ENCODE measurements around the gene RNGTT. TPM values are rescaled to one million over a fixed set of nuclear protein-coding genes. Genes with fewer than 3 reads are reported as not detected.
"Not testable (repeated sequence)": the region's sequence is repeated elsewhere in the genome, so short reads cannot be mapped to it uniquely, and the experiment has no call there.

The RNGTT gene
- total RNA-seq, 4 donors from 2014 or later, result 12.2 to 17.5 (median 14.6) TPM

- no peak overlapping the region for H3K27ac ChIP-seq
- H3K9me3 ChIP-seq, result no peaks in the 10 kb centered on the region
- WGBS, 2 donors (ENCODE audit: low coverage in 1 of 2), result 11 to 13% methylated on average over 1 of the region's 4 CpGs
- ATAC-seq, result no peak
- peak in 3 of 4 experiments; percentile 11 to 52 (median 43) for TF ChIP-seq CTCF (IDR thresholded peaks at IDR 0.05)
- TF ChIP-seq POLR2AphosphoS5 (IDR thresholded peaks at IDR 0.05), result no peak
- no peaks in the 10 kb centered on the region for H3K27me3 ChIP-seq
- H3K4me1 ChIP-seq, result peaks cover 0 to 15% (median 5%) of the 10 kb centered on the region in 3 donors
- no peak overlapping the region for H3K4me3 ChIP-seq
- no peaks in the 10 kb centered on the region for H3K36me3 ChIP-seq
Measured at GRCh38 chr6:88983532-88983931, 20.1 kb upstream of the RNGTT start.

GRCh38 chr6:88983129-88983528, 19.7 kb upstream of the RNGTT start:
- not testable (repeated sequence) for H3K27ac ChIP-seq, H3K27me3 ChIP-seq, H3K4me3 ChIP-seq, H3K36me3 ChIP-seq, H3K9me3 ChIP-seq, ATAC-seq
- WGBS, 2 donors (ENCODE audit: low coverage in 1 of 2), result 100% methylated on average over 1 of the region's 2 CpGs; no CpG with 5 or more reads in 1 of the 2 donors
- peaks cover 0 to 15% (median 5%) of the 10 kb centered on the region in 3 donors for H3K4me1 ChIP-seq

- WGBS, 2 donors (ENCODE audit: low coverage in 1 of 2), result 0 to 5% methylated on average over 2 of the region's 2 CpGs
- TF ChIP-seq CTCF (IDR thresholded peaks at IDR 0.05) (peak; percentile 62 to 86 (median 80)), POLR2A (IDR thresholded peaks at IDR 0.05) (no peak), POLR2AphosphoS5 (IDR thresholded peaks at IDR 0.05) (peak; percentile 65)
- ATAC-seq, result peak; percentile 95
- H3K27me3 ChIP-seq, result no peaks in the 10 kb centered on the region
- no peak overlapping the region for H3K4me3 ChIP-seq
- H3K36me3 ChIP-seq, result no peaks in the 10 kb centered on the region
- H3K9me3 ChIP-seq, result no peaks in the 10 kb centered on the region
- no peak overlapping the region for H3K27ac ChIP-seq
- H3K4me1 ChIP-seq, result peaks cover 0 to 15% (median 5%) of the 10 kb centered on the region in 3 donors
Measured at GRCh38 chr6:88982720-88983119, 19.3 kb upstream of the RNGTT start.

- Histone ChIP-seq H3K36me3 (no peaks in the 10 kb centered on the region), H3K4me1 (no peaks in the 10 kb centered on the region), H3K4me3 (no peak overlapping the region), H3K27me3 (no peaks in the 10 kb centered on the region), H3K9me3 (no peaks in the 10 kb centered on the region), H3K27ac (no peak overlapping the region)
- no peak for TF ChIP-seq EP300 (IDR thresholded peaks at IDR 0.05)
- no peak for TF ChIP-seq CTCF (IDR thresholded peaks at IDR 0.05)
- TF ChIP-seq POLR2A (IDR thresholded peaks at IDR 0.05), result no peak
- no peak for TF ChIP-seq POLR2AphosphoS5 (IDR thresholded peaks at IDR 0.05)
- ATAC-seq, result no peak
- 0 to 53% methylated on average over 1 to 2 of the region's 3 CpGs for WGBS, 2 donors (ENCODE audit: low coverage in 1 of 2)
Measured at GRCh38 chr6:88975369-88975768, 12.0 kb upstream of the RNGTT start.

- Histone ChIP-seq H3K4me3 (no peak overlapping the region), H3K9me3 (no peaks in the 10 kb centered on the region), H3K27me3 (no peaks in the 10 kb centered on the region), H3K36me3 (no peaks in the 10 kb centered on the region), H3K27ac (no peak overlapping the region), H3K4me1 (no peaks in the 10 kb centered on the region)
- WGBS, 2 donors (ENCODE audit: low coverage in 1 of 2), result 40 to 100% methylated on average over 1 to 3 of the region's 6 CpGs
- ATAC-seq, result no peak
- no peak for TF ChIP-seq EP300 (IDR thresholded peaks at IDR 0.05)
- TF ChIP-seq POLR2A (IDR thresholded peaks at IDR 0.05), result no peak
- TF ChIP-seq POLR2AphosphoS5 (IDR thresholded peaks at IDR 0.05), result no peak
- TF ChIP-seq CTCF (IDR thresholded peaks at IDR 0.05), result no peak
Measured at GRCh38 chr6:88972504-88973423, 9.3 kb upstream of the RNGTT start.
